Caco-2 (cell line): ENCODE data around the gene MYO16. TPM values are rescaled to one million over a fixed set of nuclear protein-coding genes. Genes with fewer than 3 reads are reported as not detected.
A peak's percentile ranks its signal among the peaks of the same experiment; 100 is the strongest.

Experiments
- BruUV-seq: library from RNA; stranded (reverse); fragments of 400-500 nt; replicated peaks from 2 replicates; lab custom pipeline; 2021; lab: Mats Ljungman, UMichigan
- CTCF ChIA-PET: fragments of 300-600 bp; sonication (Branson Sonifier 250); formaldehyde crosslinking; loops from one replicate; lab custom pipeline; 2022; ENCODE audit warnings: antibody characterized with exemption; lab: Charles Lee
- POLR2A ChIA-PET: fragments of 300-600 bp; sonication (Branson Sonifier 250); formaldehyde crosslinking; loops from one replicate; lab custom pipeline; 2022; ENCODE audit warnings: antibody characterized with exemption; lab: Charles Lee
- DNase-seq, 2 experiments: peaks; one replicate each; pipeline versions ENCODE4 v3.0.0 to v3.0.0-alpha.2; 2020 to 2022
- H3K27me3 ChIP-seq: replicated peaks from 2 replicates; pipeline ENCODE4 v1.6.0; 2011; ENCODE audit warnings: low read length; ENCODE audit not compliant: control insufficient read depth, insufficient read depth
- H3K36me3 ChIP-seq: 2 replicates; pipeline ENCODE4 v1.5.1; 2011; ENCODE audit warnings: low read length; ENCODE audit not compliant: control insufficient read depth, insufficient read depth
- H3K4me1 ChIP-seq: fragments of 250-450 bp; sonication (Bioruptor Pico); 2 replicates; pipeline ENCODE4 v1.5.1; 2020; ENCODE audit warnings: mild to moderate bottlenecking
- H3K4me3 ChIP-seq: 2 replicates; pipeline ENCODE4 v1.5.1; 2011; ENCODE audit warnings: low read depth, mild to moderate bottlenecking, control low read depth, low read length
- H3K9me3 ChIP-seq: fragments of 250-450 bp; sonication (Bioruptor Pico); 2 replicates; pipeline ENCODE4 v1.5.1; 2020; ENCODE audit warnings: mild to moderate bottlenecking, moderate library complexity
- H3K27ac Mint-ChIP-seq: one replicate; pipeline ENCODE4 v1.8.0; 2022; ENCODE audit warnings: mixed read lengths; ENCODE audit not compliant: unreplicated experiment
- H3K27me3 Mint-ChIP-seq: one replicate; pipeline ENCODE4 v1.8.0; 2022; ENCODE audit warnings: mixed read lengths; ENCODE audit not compliant: insufficient read depth, unreplicated experiment
- H3K36me3 Mint-ChIP-seq: one replicate; pipeline ENCODE4 v1.8.0; 2022; ENCODE audit warnings: mild to moderate bottlenecking, mixed read lengths; ENCODE audit not compliant: insufficient read depth, unreplicated experiment
- H3K4me1 Mint-ChIP-seq: one replicate; pipeline ENCODE4 v1.8.0; 2022; ENCODE audit warnings: low read depth, mixed read lengths; ENCODE audit not compliant: unreplicated experiment
- H3K4me3 Mint-ChIP-seq: one replicate; pipeline ENCODE4 v1.8.0; 2022; ENCODE audit warnings: mild to moderate bottlenecking, moderate library complexity, mixed read lengths; ENCODE audit not compliant: unreplicated experiment
- H3K9me3 Mint-ChIP-seq: one replicate; pipeline ENCODE4 v1.8.0; 2022; ENCODE audit warnings: mixed read lengths; ENCODE audit not compliant: unreplicated experiment
- intact Hi-C: fragments of 100-400 bp; cut with micrococcal nuclease; formaldehyde crosslinking; loops from one replicate; pipeline ENCODE4 v1.10.0; 2022; ENCODE audit not compliant: unreplicated experiment
- total RNA-seq: library from RNA; stranded (reverse); gene quantifications from 2 replicates; pipeline ENCODE4 v1.2.3, GENCODE V29; 2022
- TF ChIP-seq, protein P1 (sequence below), 2 experiments: fragments of 200-600 bp in 1 of 2; IDR thresholded peaks; 1 replicate in 1 of 2; 2 replicates in 1 of 2; pipeline versions ENCODE4 v1.5.1 to v1.8.0; 2011 to 2022; ENCODE audit warnings: antibody characterized with exemption in 1 of 2, control low read depth in 1 of 2, inconsistent platforms in 1 of 2, low read depth in 1 of 2, low read length in 1 of 2, mild to moderate bottlenecking in 1 of 2, moderate library complexity in 1 of 2; ENCODE audit not compliant: insufficient read depth in 1 of 2, severe bottlenecking in 1 of 2, unreplicated experiment in 1 of 2

Gene MYO16
- total RNA-seq, 1 experiment from 2014 or later = not detected

DNA sequence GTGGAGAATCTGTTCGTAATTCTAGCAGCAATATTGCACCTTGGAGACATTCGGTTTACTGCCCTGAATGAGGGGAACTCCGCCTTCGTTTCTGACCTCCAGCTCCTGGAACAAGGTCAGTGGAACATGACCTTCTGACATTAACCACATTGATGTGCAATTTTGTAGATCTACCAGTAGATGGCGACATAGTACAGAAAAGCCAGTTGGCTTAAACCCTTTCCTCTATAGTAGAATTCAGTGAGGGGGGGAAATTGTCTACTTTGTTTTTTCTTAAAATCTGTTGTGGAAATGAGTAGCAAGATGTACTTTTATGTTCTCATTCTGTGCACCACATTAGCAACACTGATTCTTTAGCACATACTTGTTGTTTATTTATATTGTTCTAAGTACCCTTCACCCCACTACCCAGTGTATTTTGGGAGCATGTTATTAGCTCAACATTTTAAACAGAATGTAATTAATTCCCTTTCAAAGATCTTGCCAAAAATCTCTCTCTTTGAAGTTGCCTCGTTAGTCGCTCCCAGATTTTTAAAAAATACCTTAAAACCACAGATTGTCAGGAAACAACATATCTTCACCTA is 332.2 kb downstream of the MYO16 start:
- H3K36me3 ChIP-seq = no peaks in the 10 kb centered on the region
- no peaks in the 10 kb centered on the region for H3K36me3 Mint-ChIP-seq
- ChIA-PET POLR2A (no interaction called here), CTCF (interaction anchor here (0.6 to 2.2 kb wide), 5 partner anchors 174 to 1323 kb away, joined by 3 to 18 read pairs (median 4); no protein-coding TSS in a partner anchor)
- H3K27ac Mint-ChIP-seq = no peak overlapping the region
- H3K4me1 Mint-ChIP-seq = peaks cover 15% of the 10 kb centered on the region
- H3K9me3 Mint-ChIP-seq = no peaks in the 10 kb centered on the region
- H3K27me3 Mint-ChIP-seq = no peaks in the 10 kb centered on the region
- H3K4me1 ChIP-seq = no peaks in the 10 kb centered on the region
- DNase-seq = peak in 1 of 2 experiments; percentile 48
- no TSS peak for BruUV-seq
- intact Hi-C loops = loop anchor here (1.0 to 2.0 kb wide), 6 partner anchors 174 to 1148 kb away; no protein-coding TSS in a partner anchor
- no peak overlapping the region for H3K4me3 ChIP-seq
- no peaks in the 10 kb centered on the region for H3K27me3 ChIP-seq
- H3K4me3 Mint-ChIP-seq = no peak overlapping the region
- no peaks in the 10 kb centered on the region for H3K9me3 ChIP-seq
- TF ChIP-seq, protein P1, sequence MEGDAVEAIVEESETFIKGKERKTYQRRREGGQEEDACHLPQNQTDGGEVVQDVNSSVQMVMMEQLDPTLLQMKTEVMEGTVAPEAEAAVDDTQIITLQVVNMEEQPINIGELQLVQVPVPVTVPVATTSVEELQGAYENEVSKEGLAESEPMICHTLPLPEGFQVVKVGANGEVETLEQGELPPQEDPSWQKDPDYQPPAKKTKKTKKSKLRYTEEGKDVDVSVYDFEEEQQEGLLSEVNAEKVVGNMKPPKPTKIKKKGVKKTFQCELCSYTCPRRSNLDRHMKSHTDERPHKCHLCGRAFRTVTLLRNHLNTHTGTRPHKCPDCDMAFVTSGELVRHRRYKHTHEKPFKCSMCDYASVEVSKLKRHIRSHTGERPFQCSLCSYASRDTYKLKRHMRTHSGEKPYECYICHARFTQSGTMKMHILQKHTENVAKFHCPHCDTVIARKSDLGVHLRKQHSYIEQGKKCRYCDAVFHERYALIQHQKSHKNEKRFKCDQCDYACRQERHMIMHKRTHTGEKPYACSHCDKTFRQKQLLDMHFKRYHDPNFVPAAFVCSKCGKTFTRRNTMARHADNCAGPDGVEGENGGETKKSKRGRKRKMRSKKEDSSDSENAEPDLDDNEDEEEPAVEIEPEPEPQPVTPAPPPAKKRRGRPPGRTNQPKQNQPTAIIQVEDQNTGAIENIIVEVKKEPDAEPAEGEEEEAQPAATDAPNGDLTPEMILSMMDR (IDR thresholded peaks at IDR 0.05; ENCODE audit: insufficient read depth in 1 of 2, low read depth in 1 of 2, low read length in 1 of 2, severe bottlenecking in 1 of 2, unreplicated experiment in 1 of 2) = peak; percentile 78 to 87

DNA sequence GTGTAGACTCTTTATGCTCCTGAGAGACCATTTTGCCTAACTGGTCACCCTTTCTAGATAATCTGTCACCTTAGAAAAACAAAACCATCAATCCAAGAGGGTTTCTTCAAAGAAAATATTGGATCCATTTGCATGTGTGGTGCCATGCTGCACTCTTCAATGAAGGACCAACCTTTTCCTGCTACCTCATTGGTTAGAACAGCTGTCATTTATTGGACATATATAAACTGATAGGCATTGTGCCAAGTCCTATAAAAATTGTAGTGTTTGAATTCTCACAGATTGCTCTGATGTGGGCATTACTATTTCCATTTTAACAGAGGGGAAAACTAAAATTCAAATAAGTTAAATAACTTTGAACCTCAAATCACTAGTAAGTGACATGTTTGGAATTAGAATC is 333.2 kb downstream of the MYO16 start:
- Histone ChIP-seq H3K4me1 (no peaks in the 10 kb centered on the region), H3K4me3 (no peak overlapping the region), H3K27me3 (no peaks in the 10 kb centered on the region), H3K9me3 (no peaks in the 10 kb centered on the region), H3K36me3 (no peaks in the 10 kb centered on the region)
- no peak for DNase-seq
- no peak overlapping the region for H3K4me3 Mint-ChIP-seq
- ChIA-PET CTCF (interaction anchor here (1.3 kb wide), 1 partner anchor 173 kb away, joined by 4 read pairs; no protein-coding TSS in a partner anchor), POLR2A (no interaction called here)
- TF ChIP-seq, protein P1 (IDR thresholded peaks at IDR 0.05; ENCODE audit: insufficient read depth in 1 of 2, low read depth in 1 of 2, low read length in 1 of 2, severe bottlenecking in 1 of 2, unreplicated experiment in 1 of 2) = no peak
- intact Hi-C loops = loop anchor here (2.0 kb wide), 1 partner anchor 828 kb away; no protein-coding TSS in a partner anchor
- no peaks in the 10 kb centered on the region for H3K27me3 Mint-ChIP-seq
- BruUV-seq = no TSS peak
- no peaks in the 10 kb centered on the region for H3K36me3 Mint-ChIP-seq
- H3K9me3 Mint-ChIP-seq = no peaks in the 10 kb centered on the region
- H3K4me1 Mint-ChIP-seq = peaks cover 15% of the 10 kb centered on the region
- H3K27ac Mint-ChIP-seq = no peak overlapping the region

DNA sequence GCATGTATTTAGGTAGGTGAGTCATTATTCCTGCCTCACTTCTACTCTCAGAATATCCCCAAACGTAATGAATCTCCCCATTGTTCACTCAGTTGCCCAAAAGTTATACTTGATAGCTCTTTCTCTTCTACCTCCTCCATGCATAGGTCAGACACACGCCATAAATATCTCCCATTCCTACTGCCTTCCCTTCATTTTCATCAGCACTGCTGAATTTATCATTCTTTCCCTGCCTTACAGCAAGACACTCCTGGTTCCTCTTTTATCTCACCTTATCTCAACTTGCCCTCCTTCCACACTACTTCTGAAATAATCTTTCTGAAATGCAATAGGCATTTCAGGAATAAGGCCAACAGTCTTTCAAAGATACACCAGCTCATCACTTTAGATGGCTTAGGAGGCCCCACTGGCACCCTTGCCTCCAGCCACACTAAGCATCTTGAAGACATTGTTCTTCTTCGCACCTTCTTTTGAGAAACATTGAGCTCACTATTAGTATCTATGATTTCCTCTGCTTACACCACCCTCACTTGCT is 333.9 kb downstream of the MYO16 start:
- Histone ChIP-seq H3K36me3 (no peaks in the 10 kb centered on the region), H3K4me1 (no peaks in the 10 kb centered on the region), H3K4me3 (no peak overlapping the region), H3K27me3 (no peaks in the 10 kb centered on the region), H3K9me3 (no peaks in the 10 kb centered on the region)
- H3K9me3 Mint-ChIP-seq = no peaks in the 10 kb centered on the region
- H3K4me3 Mint-ChIP-seq = no peak overlapping the region
- ChIA-PET POLR2A (no interaction called here), CTCF (interaction anchor here (1.3 kb wide), 1 partner anchor 172 kb away, joined by 4 read pairs; no protein-coding TSS in a partner anchor)
- no peak overlapping the region for H3K27ac Mint-ChIP-seq
- TF ChIP-seq, protein P1 (IDR thresholded peaks at IDR 0.05; ENCODE audit: insufficient read depth in 1 of 2, low read depth in 1 of 2, low read length in 1 of 2, severe bottlenecking in 1 of 2, unreplicated experiment in 1 of 2) = no peak
- BruUV-seq = no TSS peak
- no peaks in the 10 kb centered on the region for H3K36me3 Mint-ChIP-seq
- DNase-seq = no peak
- intact Hi-C loops = loop anchor here (2.0 kb wide), 1 partner anchor 827 kb away; no protein-coding TSS in a partner anchor
- peaks cover 15% of the 10 kb centered on the region for H3K4me1 Mint-ChIP-seq
- peaks cover 2% of the 10 kb centered on the region for H3K27me3 Mint-ChIP-seq
